ENCODE data around the gene REXO4.

REXO4 gene

DNA sequence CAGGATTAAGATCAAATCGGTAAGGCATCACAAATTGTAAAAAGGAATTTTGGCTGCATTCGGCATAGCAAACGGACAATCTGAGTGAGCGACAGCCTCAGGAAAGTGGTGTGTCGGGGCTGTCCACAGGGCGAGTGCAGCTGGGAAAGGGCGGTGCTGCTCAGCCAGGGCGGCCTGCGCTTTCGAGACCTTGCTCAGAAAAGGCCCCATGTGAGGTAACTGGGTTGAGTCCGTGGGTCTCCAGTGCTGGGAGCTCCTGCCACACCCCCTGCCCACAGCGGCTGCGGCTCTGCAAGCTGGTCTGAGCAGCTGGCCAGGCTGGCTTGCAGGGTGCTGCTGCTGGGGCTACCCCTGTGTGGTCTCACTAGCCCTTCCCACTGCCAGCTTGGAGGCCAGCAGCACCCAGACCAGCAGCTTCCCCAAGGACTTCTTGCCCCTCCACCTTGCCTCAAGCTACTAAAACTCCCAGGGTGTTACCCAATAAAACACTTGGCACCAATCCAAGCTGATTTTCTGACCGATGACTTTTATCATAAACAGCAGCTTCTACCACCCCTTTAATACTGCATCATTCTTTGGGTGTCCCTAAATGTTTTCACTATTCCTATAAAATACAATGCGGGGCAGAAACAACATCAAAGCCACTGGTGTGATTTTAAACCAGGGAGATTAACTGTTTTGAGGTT is 55.3 kb downstream of the REXO4 start:
- no peak for FAIRE-seq

DNA sequence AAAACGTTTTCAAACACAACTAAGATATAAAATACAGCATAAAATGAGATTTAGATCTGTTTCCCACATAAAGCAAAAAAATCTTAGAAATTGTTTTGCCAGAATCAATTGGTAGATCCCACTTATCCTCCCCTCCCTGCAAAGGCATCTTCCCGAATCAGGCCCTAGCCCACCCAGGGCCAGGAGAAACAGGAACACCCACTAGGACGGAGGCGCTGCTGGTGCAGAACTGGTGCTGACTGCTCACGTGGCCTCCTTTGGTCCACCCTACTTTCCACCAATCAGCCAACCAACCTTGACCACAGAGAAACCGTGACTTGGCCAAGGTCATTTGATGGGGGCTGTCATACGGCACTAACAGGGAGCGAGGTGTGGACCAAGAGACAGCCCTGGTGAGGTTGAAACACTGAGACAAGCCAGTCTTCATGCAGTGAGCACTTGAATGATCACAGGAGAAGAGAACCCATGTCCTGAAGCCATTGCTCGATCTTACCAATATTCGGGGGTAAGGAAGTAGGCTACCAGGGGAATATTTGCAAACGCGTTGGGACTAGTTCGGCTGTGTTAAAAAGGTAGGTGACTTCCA is 56.2 kb downstream of the REXO4 start:
- no peak for FAIRE-seq

GRCh38 chr9:133360400-133361393 is 57.1 kb downstream of the REXO4 start:
- FAIRE-seq, result no peak

GRCh38 chr9:133359399-133360175 is 58.2 kb downstream of the REXO4 start:
- FAIRE-seq, result no peak

DNA sequence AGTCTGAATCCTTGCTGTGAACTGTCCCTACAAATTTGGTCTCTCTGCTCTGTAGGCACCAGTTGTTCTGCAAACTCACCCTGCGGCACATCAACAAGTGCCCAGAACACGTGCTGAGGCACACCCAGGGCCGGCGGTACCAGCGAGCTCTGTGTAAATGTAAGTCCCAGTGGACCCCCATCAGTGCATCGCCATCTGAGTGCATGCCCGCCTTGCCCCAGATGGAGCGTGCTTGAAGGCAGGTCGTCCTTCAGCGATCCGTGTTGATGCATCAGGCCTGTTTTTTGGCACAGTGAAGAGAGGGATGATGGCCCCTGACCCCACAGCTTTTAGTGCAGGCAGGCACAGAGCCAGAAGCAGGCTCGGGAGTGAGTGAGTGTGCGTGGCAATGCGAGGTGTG is 60.2 kb downstream of the REXO4 start:
- no peak for FAIRE-seq

DNA sequence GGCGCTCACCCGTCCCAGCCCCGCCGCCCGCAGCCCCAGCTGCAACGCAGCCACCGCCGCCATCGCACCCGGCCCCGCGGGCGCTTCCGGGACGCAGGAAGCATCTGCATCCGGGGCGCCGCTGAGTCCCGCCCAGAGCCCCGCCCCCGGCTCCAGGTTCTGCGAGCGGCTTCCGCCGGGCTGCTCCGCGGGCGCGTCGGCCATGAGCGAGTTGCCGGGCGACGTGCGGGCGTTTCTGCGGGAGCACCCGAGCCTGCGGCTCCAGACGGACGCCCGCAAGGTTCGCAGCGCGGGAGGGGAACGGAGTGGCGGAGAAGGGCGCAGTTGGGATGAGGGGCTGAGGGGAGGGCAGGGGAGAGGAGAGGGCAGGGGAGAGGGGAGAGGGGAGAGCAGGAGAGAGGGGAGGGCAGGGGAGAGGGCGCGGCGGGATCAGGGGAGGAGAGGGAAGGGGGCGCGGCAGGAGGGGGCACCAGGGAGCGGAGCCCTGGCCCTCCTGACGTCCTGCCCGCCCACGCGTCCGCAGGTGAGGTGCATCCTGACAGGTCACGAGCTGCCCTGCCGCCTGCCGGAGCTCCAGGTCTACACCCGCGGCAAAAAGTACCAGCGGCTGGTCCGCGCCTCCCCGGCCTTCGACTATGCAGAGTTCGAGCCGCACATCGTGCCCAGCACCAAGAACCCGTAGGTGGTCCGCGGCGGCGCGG is 61.3 kb downstream of the REXO4 start, which contains the start of the genes SURF1 and SURF2:
TSS of gene SURF1 (minus strand) at position 97 of the 701 bp plus-strand sequence. CDS start at position 63, 34 bp downstream.
TSS of gene SURF2 (plus strand) at position 160 of the 701 bp plus-strand sequence. CDS start at position 203, 43 bp downstream.
- FAIRE-seq, result no peak

Data from G401.6 (cell line).